Vagina (tissue), 2 donors: ENCODE results near the gene CCDC182.

Experiments
- POLR2AphosphoS5 ChIP-seq, 2 donors: sonication (generic); formaldehyde crosslinking; IDR thresholded peaks; one replicate each; pipeline ENCODE4 v1.9.0; 2017; ENCODE audit warnings: antibody characterized with exemption in 2 of 2, mild to moderate bottlenecking in 2 of 2, low read depth in 1 of 2; ENCODE audit not compliant: insufficient read depth in 1 of 2
- TF ChIP-seq, protein P1 (sequence below), 3 experiments: fragments of 450-650 bp in 2 of 3; fragments of 200-600 bp in 1 of 3; sonication (generic) in 1 of 3; IDR thresholded peaks; one replicate each; pipeline ENCODE4 v1.5.1; 2017 to 2019; ENCODE audit warnings: antibody characterized with exemption in 3 of 3, mild to moderate bottlenecking in 2 of 3, moderate library complexity in 2 of 3

DNA sequence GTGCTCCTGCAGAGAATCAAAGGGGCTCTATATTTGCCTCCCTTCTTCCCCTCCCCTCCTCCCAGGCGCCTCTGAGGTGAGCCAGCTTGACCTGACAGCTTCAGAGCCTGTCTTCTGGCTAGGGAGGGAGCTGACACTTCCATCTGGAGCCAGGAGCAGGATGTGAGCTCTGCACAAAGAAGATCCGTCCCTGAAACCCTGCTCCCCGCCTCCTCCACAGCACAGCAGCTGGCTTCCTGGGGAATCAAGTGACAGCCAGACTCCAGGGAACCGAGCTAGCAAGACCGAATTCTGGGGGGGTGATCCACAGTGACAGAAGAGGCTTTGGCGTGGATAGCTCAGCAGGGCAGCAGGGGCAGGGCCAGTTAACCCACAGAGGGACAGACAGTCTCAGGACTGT is 37.2 kb downstream of the CCDC182 start:
- no peak for TF ChIP-seq POLR2AphosphoS5 (IDR thresholded peaks at IDR 0.05; ENCODE audit: insufficient read depth in 1 of 2, low read depth in 1 of 2)
- TF ChIP-seq, protein P1, sequence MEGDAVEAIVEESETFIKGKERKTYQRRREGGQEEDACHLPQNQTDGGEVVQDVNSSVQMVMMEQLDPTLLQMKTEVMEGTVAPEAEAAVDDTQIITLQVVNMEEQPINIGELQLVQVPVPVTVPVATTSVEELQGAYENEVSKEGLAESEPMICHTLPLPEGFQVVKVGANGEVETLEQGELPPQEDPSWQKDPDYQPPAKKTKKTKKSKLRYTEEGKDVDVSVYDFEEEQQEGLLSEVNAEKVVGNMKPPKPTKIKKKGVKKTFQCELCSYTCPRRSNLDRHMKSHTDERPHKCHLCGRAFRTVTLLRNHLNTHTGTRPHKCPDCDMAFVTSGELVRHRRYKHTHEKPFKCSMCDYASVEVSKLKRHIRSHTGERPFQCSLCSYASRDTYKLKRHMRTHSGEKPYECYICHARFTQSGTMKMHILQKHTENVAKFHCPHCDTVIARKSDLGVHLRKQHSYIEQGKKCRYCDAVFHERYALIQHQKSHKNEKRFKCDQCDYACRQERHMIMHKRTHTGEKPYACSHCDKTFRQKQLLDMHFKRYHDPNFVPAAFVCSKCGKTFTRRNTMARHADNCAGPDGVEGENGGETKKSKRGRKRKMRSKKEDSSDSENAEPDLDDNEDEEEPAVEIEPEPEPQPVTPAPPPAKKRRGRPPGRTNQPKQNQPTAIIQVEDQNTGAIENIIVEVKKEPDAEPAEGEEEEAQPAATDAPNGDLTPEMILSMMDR (IDR thresholded peaks at IDR 0.05) = no peak
